NCI-H1048 (cell line): ENCODE measurements around the gene LILRB2.
"Not testable (repeated sequence)": the region's sequence is repeated elsewhere in the genome, so short reads cannot be mapped to it uniquely, and the experiment has no call there.

ENCODE experiments used
- DNase-seq: peaks from one replicate; lab custom pipeline; 2025; lab: John Stamatoyannopoulos, UW

The LILRB2 gene

GRCh38 chr19:54272181-54272580, 8.7 kb downstream of the LILRB2 start:
- DNase-seq = not testable (repeated sequence)

DNA sequence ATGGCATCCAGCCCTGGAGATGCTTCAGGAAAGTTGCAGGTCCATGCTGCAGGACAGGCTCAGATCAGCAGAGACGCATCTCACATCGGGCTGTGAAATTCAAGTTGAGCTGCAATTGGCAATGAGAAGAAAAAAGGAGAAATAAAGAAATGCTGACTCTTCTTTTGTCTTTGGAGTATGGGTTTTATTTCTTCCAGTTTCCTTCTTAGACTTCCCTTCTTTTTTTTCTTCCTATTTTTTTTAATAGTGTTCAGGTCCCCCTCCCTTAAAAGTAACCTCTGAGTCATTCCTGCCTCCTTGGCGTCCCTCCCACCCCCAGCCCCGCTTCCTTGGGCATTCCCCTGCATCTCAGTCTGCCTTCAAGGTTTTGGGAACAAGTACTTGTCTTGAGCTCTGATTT, 9.3 kb downstream of the LILRB2 start:
- DNase-seq = not testable (repeated sequence)

GRCh38 chr19:54271106-54271505, 9.8 kb downstream of the LILRB2 start:
- DNase-seq = no peak

GRCh38 chr19:54268936-54269335, 12.0 kb downstream of the LILRB2 start:
- DNase-seq = no peak

GRCh38 chr19:54266133-54266532, 14.8 kb downstream of the LILRB2 start:
- DNase-seq = no peak

DNA sequence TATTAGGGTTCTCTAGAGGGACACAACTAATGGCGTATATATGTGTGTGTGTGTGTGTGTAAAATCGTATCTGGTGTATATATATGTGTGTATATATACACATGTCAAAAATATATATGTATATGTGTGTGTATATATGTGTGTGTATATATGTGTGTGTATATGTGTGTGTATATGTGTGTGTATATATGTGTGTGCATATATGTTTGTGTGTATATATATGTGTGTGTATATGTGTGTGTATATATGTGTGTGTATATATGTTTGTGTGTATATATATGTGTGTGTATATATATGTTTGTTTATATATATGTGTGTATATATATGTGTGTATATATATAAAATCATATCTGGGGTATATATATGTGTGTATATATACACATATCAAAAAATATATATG, 18.4 kb downstream of the LILRB2 start:
- DNase-seq = no peak

DNA sequence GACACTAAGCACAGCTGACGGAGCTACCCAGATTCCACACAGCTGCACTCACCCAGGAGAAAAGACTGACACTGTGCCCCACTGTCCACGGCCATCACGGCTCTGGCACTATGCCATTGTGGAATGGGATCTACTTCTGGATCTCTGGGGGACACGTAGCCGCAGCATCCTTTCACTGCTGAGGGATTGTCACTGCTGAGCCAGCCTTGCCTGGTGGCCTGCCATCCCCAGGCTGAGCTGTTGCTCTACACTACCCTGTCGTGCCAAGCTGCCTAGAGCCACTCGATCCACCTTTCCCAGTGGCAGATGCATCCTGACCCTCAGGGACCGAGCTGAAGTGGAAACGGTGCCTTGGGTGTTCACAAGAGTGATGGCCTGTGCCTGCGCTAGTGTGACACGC, 18.8 kb downstream of the LILRB2 start:
- no peak for DNase-seq

DNA sequence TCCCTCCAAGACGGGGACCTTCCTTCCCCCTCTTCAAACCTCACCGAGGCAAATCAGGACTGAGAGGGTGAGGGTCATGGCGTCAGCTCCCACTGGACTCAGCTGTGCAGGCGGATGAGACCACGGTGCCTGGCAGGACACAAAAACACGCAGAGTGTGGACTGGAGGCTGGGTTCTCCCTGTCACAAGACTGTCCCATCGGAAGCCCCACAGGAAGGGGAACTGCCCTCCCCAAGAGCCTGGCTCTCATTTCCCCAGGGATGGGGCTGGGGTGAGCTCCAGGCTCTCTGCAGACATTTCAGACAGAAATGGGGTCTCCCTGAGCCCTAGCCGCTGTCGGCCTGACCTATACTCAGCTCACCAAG, 23.8 kb downstream of the LILRB2 start, which contains the start of gene LILRB5:
Gene LILRB5 (minus strand): TSS at position 158 of the 365 bp plus-strand sequence. CDS start 80 bp downstream, at position 78.
- DNase-seq = no peak

- no peak for DNase-seq
Observed at GRCh38 chr19:54256250-54257115, 24.4 kb downstream of the LILRB2 start.

DNA sequence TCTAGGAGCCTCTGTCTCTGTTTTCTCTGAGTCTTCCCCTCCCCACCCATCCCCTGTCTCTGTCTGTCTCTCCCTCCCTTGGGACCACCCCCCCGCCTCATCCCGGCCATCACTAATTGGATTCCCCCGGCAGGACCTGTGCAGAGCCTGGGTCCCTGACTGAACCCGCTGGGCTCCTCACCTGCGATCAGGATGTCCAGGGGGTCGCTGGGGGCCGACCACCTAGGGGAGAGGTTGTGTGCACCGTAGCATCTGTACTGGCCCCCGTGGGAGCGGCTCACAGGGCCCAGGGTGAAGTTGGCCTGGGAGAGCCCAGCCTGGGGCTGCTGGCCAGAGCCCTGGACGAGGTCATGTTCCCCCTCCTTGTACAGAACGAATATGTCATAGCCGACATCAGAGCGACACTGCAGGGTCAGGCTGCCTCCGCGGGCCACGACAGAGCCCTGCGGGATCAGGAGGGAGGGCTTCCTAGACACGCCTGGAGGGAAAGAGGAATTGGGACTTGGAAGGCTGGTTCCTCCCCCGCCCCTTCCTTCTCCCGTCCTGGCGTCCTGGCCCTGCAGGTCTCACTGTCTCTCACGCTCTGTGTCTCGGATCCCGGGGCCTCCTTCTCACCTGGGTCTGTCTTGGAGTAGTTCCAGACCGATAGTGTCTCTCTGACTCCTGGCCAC, 25.7 kb downstream of the LILRB2 start:
- no peak for DNase-seq

GRCh38 chr19:54254195-54254906, 26.6 kb downstream of the LILRB2 start:
- DNase-seq = no peak

DNA sequence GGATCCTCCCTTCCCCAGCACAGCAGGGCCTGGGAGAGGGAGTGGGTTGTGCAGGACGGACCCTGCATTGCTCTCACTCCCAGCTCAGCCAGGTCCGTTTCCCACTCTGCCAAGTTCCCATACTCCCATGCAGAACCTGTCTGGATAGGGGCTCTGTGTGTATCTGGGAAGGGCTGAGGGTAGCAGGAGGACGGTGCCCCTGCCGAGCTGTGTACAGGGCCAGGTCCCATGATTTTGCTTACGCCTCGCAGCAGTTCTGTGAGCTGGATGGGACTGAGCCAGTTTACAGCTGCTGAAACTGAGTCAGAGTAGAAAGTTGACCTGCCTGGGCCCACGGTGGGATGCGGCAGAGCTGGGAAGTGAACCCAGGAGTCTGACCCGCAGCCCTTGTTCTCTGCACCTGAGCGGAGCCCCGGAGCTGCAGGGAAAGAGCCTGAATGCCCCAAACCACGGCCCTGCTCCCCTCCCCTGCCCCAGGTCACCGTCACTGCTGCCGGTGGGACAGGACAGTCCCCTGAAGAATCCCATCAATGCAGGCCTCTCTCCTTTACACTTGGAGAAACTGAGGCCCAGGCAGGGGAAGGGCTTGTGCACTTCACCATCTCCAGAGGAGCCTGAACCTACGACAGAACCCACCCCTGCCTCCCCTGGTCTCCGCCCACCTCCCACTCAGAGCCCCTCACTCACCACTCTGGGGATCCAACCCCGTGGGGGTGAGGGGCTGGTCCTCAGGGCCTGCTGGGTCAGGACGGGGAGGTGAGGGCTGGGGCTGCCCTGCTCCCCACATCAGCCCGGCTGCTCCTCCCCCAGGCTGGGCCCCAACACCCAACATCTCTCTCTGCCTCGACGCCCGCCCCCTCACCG, 27.3 kb downstream of the LILRB2 start:
- DNase-seq = no peak

GRCh38 chr19:54252845-54253244, 28.1 kb downstream of the LILRB2 start:
- DNase-seq = no peak

DNA sequence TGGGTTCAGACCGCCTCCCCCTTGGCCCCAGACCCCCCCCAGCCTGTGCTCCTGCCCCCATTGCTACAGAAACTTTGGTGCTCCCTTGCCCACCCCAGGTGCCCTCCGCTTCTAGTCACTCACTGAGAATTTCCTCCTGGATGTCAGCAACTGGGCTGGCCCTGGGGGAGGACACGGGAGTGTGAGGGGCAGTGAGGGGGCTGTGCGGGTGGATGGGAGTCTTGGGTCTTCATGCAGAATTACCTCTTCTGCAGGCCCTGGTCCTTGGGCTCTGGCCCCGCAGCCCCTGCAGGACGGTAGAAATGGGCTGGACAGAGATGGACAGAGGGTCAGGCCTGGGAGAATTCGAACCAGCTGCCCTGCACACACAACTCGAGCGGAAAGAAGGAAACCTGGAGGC, 28.7 kb downstream of the LILRB2 start:
- DNase-seq = no peak

GRCh38 chr19:54248016-54248601, 32.8 kb downstream of the LILRB2 start:
- DNase-seq = no peak

DNA sequence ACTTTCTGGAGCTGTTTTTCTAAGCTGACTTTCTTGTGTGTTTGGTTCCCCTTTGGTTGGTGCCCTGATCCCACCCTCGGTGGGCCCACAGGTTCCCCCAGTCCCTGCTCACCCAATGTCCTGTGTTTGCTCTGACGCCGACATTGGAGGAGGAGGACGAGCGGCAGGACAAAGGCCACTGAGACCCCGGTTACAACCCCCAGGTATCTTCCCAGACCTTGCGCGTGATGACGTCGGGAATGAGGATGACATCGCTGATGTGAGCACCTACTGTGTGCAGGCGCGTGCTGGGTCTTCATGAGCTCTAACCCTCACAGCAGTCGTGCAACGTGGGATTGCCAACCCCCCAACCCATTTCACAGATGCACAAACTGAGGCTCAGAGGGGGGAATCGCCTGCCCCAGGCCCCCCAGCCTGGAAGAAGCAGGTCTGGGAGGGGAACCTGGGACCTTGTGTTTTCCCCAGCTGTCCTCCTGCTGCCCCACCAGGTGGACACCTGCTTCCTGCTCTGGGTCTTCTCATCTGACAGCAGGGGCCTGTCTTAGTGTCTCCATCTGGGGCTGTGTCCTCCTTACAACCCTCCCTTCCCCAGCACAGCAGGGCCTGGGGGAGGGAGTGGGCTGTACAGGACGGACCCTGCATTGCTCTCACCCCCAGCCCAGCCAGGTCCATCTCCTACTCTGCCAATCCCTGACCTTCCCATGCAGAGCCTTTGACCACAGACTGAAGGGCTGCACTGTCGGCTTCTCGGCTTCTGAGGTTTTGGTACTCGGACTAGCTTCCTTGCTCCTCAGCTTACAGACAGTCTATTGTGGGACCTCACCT, 33.6 kb downstream of the LILRB2 start:
- no peak for DNase-seq

DNA sequence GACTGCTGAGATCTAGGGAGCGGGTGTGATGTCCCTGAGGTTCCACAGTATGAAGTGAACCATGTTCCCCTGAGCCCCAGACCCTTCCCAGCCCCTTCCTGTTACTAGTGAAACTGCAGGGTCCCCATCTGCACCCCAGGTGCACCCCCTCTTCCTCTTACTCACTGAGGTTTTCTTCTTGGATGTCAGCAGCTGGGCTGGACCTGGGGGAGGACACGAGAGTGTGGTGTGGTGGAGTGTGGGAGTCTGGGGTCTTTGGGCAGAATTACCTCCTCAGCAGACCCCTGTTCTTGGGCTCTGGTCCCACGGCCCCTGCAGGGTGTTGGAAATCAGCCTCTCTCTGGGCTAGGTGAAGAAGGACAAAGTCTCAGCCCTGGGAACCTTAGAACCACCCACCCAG, 35.0 kb downstream of the LILRB2 start:
- DNase-seq = no peak

GRCh38 chr19:54243809-54244208, 37.1 kb downstream of the LILRB2 start:
- not testable (repeated sequence) for DNase-seq

GRCh38 chr19:54242646-54243045, 38.3 kb downstream of the LILRB2 start, which contains the start of gene LILRA6:
Gene LILRA6, minus strand, starts transcription at chr19:54242790.
- DNase-seq = not testable (repeated sequence)

DNA sequence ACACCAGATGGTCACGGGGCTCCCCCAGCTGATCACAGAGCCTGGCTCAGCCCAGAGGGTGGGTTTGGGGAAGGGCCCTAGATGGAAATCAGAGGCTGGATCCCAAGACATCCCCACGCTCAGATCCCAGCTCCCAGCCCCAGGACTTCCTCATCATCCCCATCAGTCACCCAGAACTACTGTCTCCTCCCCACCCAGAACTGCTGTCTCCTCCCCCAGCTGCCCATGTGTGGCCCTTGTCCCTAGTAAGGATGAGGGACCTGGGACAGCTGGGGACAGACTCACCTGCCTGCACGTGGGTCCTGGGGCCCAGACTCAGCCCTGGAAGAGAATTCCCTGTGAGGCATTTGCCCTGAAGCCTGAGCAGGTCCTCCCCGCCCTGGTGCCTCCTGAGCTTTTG, 38.7 kb downstream of the LILRB2 start:
- not testable (repeated sequence) for DNase-seq
